Fibroblast of lung (primary cell): Measurements from ENCODE around the gene HTT. TPM values are rescaled to one million over a fixed set of nuclear protein-coding genes. Genes with fewer than 3 reads are reported as not detected.

Experiments
- DNase-seq, 2 donors: peaks; one replicate each; pipeline versions ENCODE4 v3.0.0 to v3.0.0-alpha.2; 2010; ENCODE audit warnings: low read depth in 2 of 2
- H2AFZ ChIP-seq: 2 replicates; pipeline ENCODE4 v1.5.1; 2012; ENCODE audit warnings: low read length, control low read depth, inconsistent platforms
- H3K27ac ChIP-seq: 2 replicates; pipeline ENCODE4 v1.5.1; 2011; ENCODE audit warnings: low read length, control low read depth; ENCODE audit not compliant: insufficient read depth
- H3K27me3 ChIP-seq: 2 replicates; pipeline ENCODE4 v1.5.1; 2011; ENCODE audit warnings: mild to moderate bottlenecking, low read length; ENCODE audit not compliant: control insufficient read depth, insufficient read depth
- H3K36me3 ChIP-seq: 2 replicates; pipeline ENCODE4 v1.5.1; 2011; ENCODE audit warnings: low read length; ENCODE audit not compliant: control insufficient read depth, insufficient read depth
- H3K4me1 ChIP-seq: 2 replicates; pipeline ENCODE4 v1.5.1; 2011; ENCODE audit warnings: low read length; ENCODE audit not compliant: control insufficient read depth, insufficient read depth; ENCODE audit errors: extremely low read depth
- H3K4me2 ChIP-seq: 2 replicates; pipeline ENCODE4 v1.5.1; 2011; ENCODE audit warnings: low read length, control low read depth; ENCODE audit not compliant: insufficient read depth; ENCODE audit errors: extremely low read depth
- H3K4me3 ChIP-seq, 4 experiments: fragments of 200-600 bp in 1 of 4; sonication (generic) in 1 of 4; replicated peaks in 1 of 4; 2 replicates each; pipeline ENCODE4 v1.5.1; 2011 to 2016; ENCODE audit warnings: low read length in 4 of 4, low read depth in 3 of 4, mild to moderate bottlenecking in 3 of 4, control low read depth in 2 of 4, inconsistent platforms in 1 of 4, mixed read lengths in 1 of 4; ENCODE audit not compliant: insufficient read depth in 1 of 4; ENCODE audit errors: control extremely low read depth in 1 of 4
- H3K79me2 ChIP-seq: 2 replicates; pipeline ENCODE4 v1.5.1; 2012; ENCODE audit warnings: mild to moderate bottlenecking, low read length, inconsistent platforms; ENCODE audit not compliant: control insufficient read depth, insufficient read depth
- H3K9ac ChIP-seq: 2 replicates; pipeline ENCODE4 v1.5.1; 2011; ENCODE audit warnings: mild to moderate bottlenecking, low read length, control low read depth; ENCODE audit not compliant: insufficient read depth
- H3K9me3 ChIP-seq: 2 replicates; pipeline ENCODE4 v1.5.1; 2012; ENCODE audit warnings: low read depth, low read length; ENCODE audit not compliant: control insufficient read depth, insufficient read depth
- H4K20me1 ChIP-seq: 2 replicates; pipeline ENCODE4 v1.5.1; 2011; ENCODE audit warnings: low read length; ENCODE audit not compliant: control insufficient read depth, insufficient read depth; ENCODE audit errors: extremely low read depth
- CTCF ChIP-seq, 2 donors: IDR thresholded peaks in 1 of 2; conservative IDR thresholded peaks in 1 of 2; 1 replicate in 1 of 2; 2 replicates in 1 of 2; pipeline ENCODE4 v1.5.1; 2011 to 2012; ENCODE audit warnings: low read length in 2 of 2, control low read depth in 1 of 2, inconsistent platforms in 1 of 2, low read depth in 1 of 2, mild to moderate bottlenecking in 1 of 2
- EZH2 ChIP-seq: IDR thresholded peaks from 2 replicates; pipeline ENCODE4 v1.5.1; 2012; ENCODE audit warnings: low read length, control low read depth, mild to moderate bottlenecking; ENCODE audit errors: missing control alignments
- polyA plus RNA-seq, 2 donors: library from polyadenylated mRNA; depleted of rRNA in 1 of 2; stranded (reverse) in 1 of 2; unstranded in 1 of 2; fragments of >200 nt; gene quantifications; 2 replicates each; pipeline ENCODE4 v1.2.1, GENCODE V29; 2011 to 2012; ENCODE audit warnings: missing spikeins in 1 of 2
- total RNA-seq: library from RNA; depleted of rRNA; stranded (reverse); fragments of >200 nt; gene quantifications from 2 replicates; pipeline ENCODE4 v1.2.1, GENCODE V29; 2014

The HTT gene
- total and polyA plus RNA-seq, 2 donors (not counting 1 experiment from before 2014, with no cell fraction given) = 13.2 to 41.8 TPM

GRCh38 chr4:3250438-3250955 is 176.0 kb downstream of the HTT start:
- TF ChIP-seq EZH2 (no peak), CTCF (conservative IDR thresholded peaks at IDR 0.05 in 1 of 2, IDR thresholded peaks at IDR 0.05 in 1 of 2; ENCODE audit: low read depth in 1 of 2, low read length in 2 of 2) (no peak)
- H3K27ac ChIP-seq = no peak overlapping the region
- no peaks in the 10 kb centered on the region for H4K20me1 ChIP-seq
- no peak overlapping the region for H3K4me3 ChIP-seq
- H3K4me1 ChIP-seq = no peaks in the 10 kb centered on the region
- no peaks in the 10 kb centered on the region for H3K36me3 ChIP-seq
- H3K9ac ChIP-seq = no peak overlapping the region
- no peak overlapping the region for H2AFZ ChIP-seq
- no peaks in the 10 kb centered on the region for H3K9me3 ChIP-seq
- no peaks in the 10 kb centered on the region for H3K27me3 ChIP-seq
- no peaks in the 10 kb centered on the region for H3K79me2 ChIP-seq
- no peak overlapping the region for H3K4me2 ChIP-seq
- no peak for DNase-seq

GRCh38 chr4:3250956-3251690 is 176.6 kb downstream of the HTT start:
- DNase-seq = peak in 1 of 2 donors; percentile 38
- Histone ChIP-seq H3K4me3 (no peak overlapping the region), H3K79me2 (no peaks in the 10 kb centered on the region)

More at GRCh38 chr4:3250956-3251690, 176.6 kb downstream of the HTT start:
- H4K20me1 ChIP-seq = no peaks in the 10 kb centered on the region
- H3K4me1 ChIP-seq = no peaks in the 10 kb centered on the region
- no peaks in the 10 kb centered on the region for H3K27me3 ChIP-seq
- H3K9me3 ChIP-seq = no peaks in the 10 kb centered on the region
- no peaks in the 10 kb centered on the region for H3K36me3 ChIP-seq
- no peak overlapping the region for H3K9ac ChIP-seq
- no peak overlapping the region for H3K4me2 ChIP-seq
- no peak overlapping the region for H2AFZ ChIP-seq
- H3K27ac ChIP-seq = no peak overlapping the region
- TF ChIP-seq EZH2 (no peak), CTCF (conservative IDR thresholded peaks at IDR 0.05 in 1 of 2, IDR thresholded peaks at IDR 0.05 in 1 of 2; ENCODE audit: low read depth in 1 of 2, low read length in 2 of 2) (no peak)
